HEK293T (cell line): ENCODE results near the gene C17orf114.

Source experiments
- CTCF ChIA-PET: fragments of 350-600 bp; formaldehyde crosslinking; extraction: SDS; loops from one replicate; lab custom pipeline; 2021; ENCODE audit warnings: antibody characterized with exemption, inconsistent platforms; lab: Yijun Ruan, JAX
- POLR2A ChIA-PET: fragments of 350-600 bp; formaldehyde crosslinking; extraction: SDS; loops from one replicate; lab custom pipeline; 2020; ENCODE audit warnings: antibody characterized with exemption, inconsistent platforms; lab: Yijun Ruan, JAX
- DNase-seq: peaks from one replicate; pipeline ENCODE4 v3.0.0; 2012; ENCODE audit warnings: mixed read lengths; ENCODE audit errors: extremely low spot score
- ARNT ChIP-seq: fragments of 450-650 bp; IDR thresholded peaks from 2 replicates; pipeline ENCODE4 v1.6.1; 2017; ENCODE audit warnings: mild to moderate bottlenecking
- BHLHE40 ChIP-seq: fragments of 450-650 bp; IDR thresholded peaks from 2 replicates; pipeline ENCODE4 v1.6.1; 2016; ENCODE audit warnings: mild to moderate bottlenecking, moderate library complexity, borderline replicate concordance
- CTBP1 ChIP-seq: fragments of 450-650 bp; IDR thresholded peaks from 2 replicates; pipeline ENCODE4 v1.6.1; 2016; ENCODE audit warnings: borderline replicate concordance
- ELF4 ChIP-seq: fragments of 450-650 bp; IDR thresholded peaks from 2 replicates; pipeline ENCODE4 v1.6.1; 2017; ENCODE audit warnings: antibody characterized with exemption
- FOXA1 ChIP-seq: fragments of 450-650 bp; IDR thresholded peaks from 2 replicates; pipeline ENCODE4 v1.6.1; 2016; ENCODE audit warnings: mild to moderate bottlenecking
- FOXK2 ChIP-seq: fragments of 450-650 bp; IDR thresholded peaks from 2 replicates; pipeline ENCODE4 v1.6.1; 2016; ENCODE audit warnings: mild to moderate bottlenecking
- FOXM1 ChIP-seq: fragments of 450-650 bp; IDR thresholded peaks from 2 replicates; pipeline ENCODE4 v1.6.1; 2017; ENCODE audit warnings: mild to moderate bottlenecking, borderline replicate concordance
- HDGF ChIP-seq: fragments of 450-650 bp; IDR thresholded peaks from 2 replicates; pipeline ENCODE4 v1.6.1; 2017; ENCODE audit warnings: antibody characterized with exemption, borderline replicate concordance
- L3MBTL2 ChIP-seq: fragments of 450-650 bp; conservative IDR thresholded peaks from 2 replicates; pipeline ENCODE4 v1.6.1; 2016; ENCODE audit warnings: mild to moderate bottlenecking
- LEF1 ChIP-seq: fragments of 450-650 bp; IDR thresholded peaks from 2 replicates; pipeline ENCODE4 v1.6.1; 2017; ENCODE audit warnings: mild to moderate bottlenecking, borderline replicate concordance
- NFRKB ChIP-seq: fragments of 450-650 bp; IDR thresholded peaks from 2 replicates; pipeline ENCODE4 v1.6.1; 2016; ENCODE audit warnings: mild to moderate bottlenecking, moderate library complexity
- PKNOX1 ChIP-seq: fragments of 450-650 bp; IDR thresholded peaks from 2 replicates; pipeline ENCODE4 v1.6.1; 2016
- SP1 ChIP-seq: fragments of 450-650 bp; IDR thresholded peaks from 2 replicates; pipeline ENCODE4 v1.6.1; 2017
- SUZ12 ChIP-seq: fragments of 450-650 bp; IDR thresholded peaks from 2 replicates; pipeline ENCODE4 v1.6.1; 2016; ENCODE audit warnings: mild to moderate bottlenecking
- TARDBP ChIP-seq: fragments of 450-650 bp; IDR thresholded peaks from 2 replicates; pipeline ENCODE4 v1.6.1; 2016
- ZNF384 ChIP-seq: fragments of 450-650 bp; IDR thresholded peaks from 2 replicates; pipeline ENCODE4 v1.6.1; 2016

C17orf114 gene

GRCh38 chr17:4818276-4818675 lies 16.1 kb upstream of the C17orf114 start:
- ChIA-PET POLR2A (no interaction called here), CTCF (no interaction called here)
- no peak for DNase-seq
- TF ChIP-seq TARDBP: no peak
- no peak for TF ChIP-seq FOXK2
- TF ChIP-seq HDGF: no peak
- TF ChIP-seq ARNT: no peak
- TF ChIP-seq PKNOX1: no peak
- TF ChIP-seq FOXM1: no peak
- TF ChIP-seq ZNF384: no peak
- no peak for TF ChIP-seq NFRKB
- no peak for TF ChIP-seq ELF4
- TF ChIP-seq SP1: no peak
- TF ChIP-seq CTBP1: no peak
- TF ChIP-seq LEF1: no peak
- no peak for TF ChIP-seq BHLHE40
- no peak for TF ChIP-seq L3MBTL2
- TF ChIP-seq SUZ12: no peak
- TF ChIP-seq FOXA1: no peak

- no peak for DNase-seq
- POLR2A ChIA-PET: interaction anchor here (1.1 kb wide), 1 partner anchor 20 kb away, joined by 3 read pairs; no protein-coding TSS in a partner anchor
- CTCF ChIA-PET: no interaction called here
- TF ChIP-seq FOXA1: no peak
- TF ChIP-seq L3MBTL2: no peak
- TF ChIP-seq FOXM1: no peak
Observed at GRCh38 chr17:4816826-4817225, 14.7 kb upstream of the C17orf114 start.

- ChIA-PET CTCF (no interaction called here), POLR2A (interaction anchor here (1.0 kb wide), 1 partner anchor 8 kb away, joined by 3 read pairs; the partner anchor contains the start of gene PLD2)
- TF ChIP-seq CTBP1 (no peak), ZNF384 (no peak), NFRKB (no peak), FOXA1 (no peak), PKNOX1 (no peak), ELF4 (no peak), SUZ12 (no peak)
- DNase-seq: peak; percentile 30
Observed at GRCh38 chr17:4815043-4815675, 13.0 kb upstream of the C17orf114 start.

GRCh38 chr17:4812690-4813089 lies 10.6 kb upstream of the C17orf114 start:
- CTCF ChIA-PET: no interaction called here
- DNase-seq: no peak
- TF ChIP-seq HDGF (no peak), BHLHE40 (no peak), FOXM1 (no peak), PKNOX1 (no peak), ARNT (no peak), SUZ12 (no peak), FOXK2 (no peak), ZNF384 (no peak), NFRKB (no peak), L3MBTL2 (no peak), LEF1 (no peak), FOXA1 (no peak), CTBP1 (no peak), ELF4 (no peak), TARDBP (no peak), SP1 (no peak)
- POLR2A ChIA-PET: no interaction called here

- POLR2A ChIA-PET: no interaction called here
- CTCF ChIA-PET: no interaction called here
- DNase-seq: no peak
- TF ChIP-seq ARNT (no peak), FOXA1 (no peak), ZNF384 (no peak), SUZ12 (no peak), FOXK2 (no peak), SP1 (no peak), LEF1 (no peak), ELF4 (no peak), HDGF (no peak), CTBP1 (no peak), BHLHE40 (no peak), FOXM1 (no peak), TARDBP (no peak), PKNOX1 (no peak), L3MBTL2 (no peak), NFRKB (no peak)
Observed at GRCh38 chr17:4811471-4811870, 9.3 kb upstream of the C17orf114 start.
